Calu3 (cell line): ENCODE results near the gene EVC2. TPM values are rescaled to one million over a fixed set of nuclear protein-coding genes. Genes with fewer than 3 reads are reported as not detected.

Experiments
- BruUV-seq: library from RNA; stranded (reverse); fragments of 400-500 nt; replicated peaks from 2 replicates; lab custom pipeline; 2021; lab: Mats Ljungman, UMichigan
- CTCF ChIA-PET: fragments of 300-600 bp; sonication (Branson Sonifier 250); formaldehyde crosslinking; loops from one replicate; lab custom pipeline; 2022; ENCODE audit warnings: antibody characterized with exemption; lab: Charles Lee
- DNase-seq: peaks from one replicate; pipeline ENCODE4 v3.0.0; 2022
- H3K27ac Mint-ChIP-seq: one replicate; pipeline ENCODE4 v1.8.0; 2022; ENCODE audit warnings: mixed read lengths; ENCODE audit not compliant: unreplicated experiment
- H3K27me3 Mint-ChIP-seq: one replicate; pipeline ENCODE4 v1.8.0; 2022; ENCODE audit warnings: mixed read lengths; ENCODE audit not compliant: unreplicated experiment
- H3K36me3 Mint-ChIP-seq: one replicate; pipeline ENCODE4 v1.8.0; 2022; ENCODE audit warnings: mild to moderate bottlenecking, moderate library complexity, mixed read lengths; ENCODE audit not compliant: insufficient read depth, unreplicated experiment
- H3K4me1 Mint-ChIP-seq: one replicate; pipeline ENCODE4 v1.8.0; 2022; ENCODE audit warnings: mild to moderate bottlenecking, low read depth, mixed read lengths; ENCODE audit not compliant: unreplicated experiment
- H3K4me3 Mint-ChIP-seq: one replicate; pipeline ENCODE4 v1.8.0; 2022; ENCODE audit warnings: mild to moderate bottlenecking, low read depth, moderate library complexity, mixed read lengths; ENCODE audit not compliant: unreplicated experiment
- H3K9me3 Mint-ChIP-seq: one replicate; pipeline ENCODE4 v1.8.0; 2022; ENCODE audit warnings: low read depth, mixed read lengths; ENCODE audit not compliant: unreplicated experiment
- CTCF ChIP-seq: fragments of 200-600 bp; IDR thresholded peaks from one replicate; pipeline ENCODE4 v1.8.0; 2022; ENCODE audit warnings: antibody characterized with exemption; ENCODE audit not compliant: unreplicated experiment
- intact Hi-C: fragments of 100-400 bp; cut with micrococcal nuclease; formaldehyde crosslinking; loops from one replicate; pipeline ENCODE4 v1.10.0; 2022; ENCODE audit not compliant: unreplicated experiment
- total RNA-seq: library from RNA; stranded (reverse); gene quantifications from 2 replicates; pipeline ENCODE4 v1.2.3, GENCODE V29; 2022

The EVC2 gene
- total RNA-seq, 1 experiment from 2014 or later, result not detected

- no peak for TF ChIP-seq CTCF
- BruUV-seq, result no TSS peak
- Mint-ChIP-seq H3K27me3 (no peaks in the 10 kb centered on the region), H3K4me1 (no peaks in the 10 kb centered on the region), H3K36me3 (no peaks in the 10 kb centered on the region), H3K27ac (no peak overlapping the region), H3K9me3 (peaks cover 12% of the 10 kb centered on the region), H3K4me3 (no peak overlapping the region)
- DNase-seq, result no peak
- CTCF ChIA-PET, result no interaction called here
- intact Hi-C loops, result no loop called here
Measured at GRCh38 chr4:5545271-5545670, 163.1 kb downstream of the EVC2 start.

- no peak for TF ChIP-seq CTCF
- Mint-ChIP-seq H3K4me3 (no peak overlapping the region), H3K9me3 (peaks cover 7% of the 10 kb centered on the region), H3K4me1 (no peaks in the 10 kb centered on the region), H3K36me3 (no peaks in the 10 kb centered on the region), H3K27me3 (no peaks in the 10 kb centered on the region), H3K27ac (no peak overlapping the region)
- no peak for DNase-seq
- CTCF ChIA-PET, result no interaction called here
- BruUV-seq, result no TSS peak
- intact Hi-C loops, result no loop called here
Measured at GRCh38 chr4:5544762-5545161, 163.6 kb downstream of the EVC2 start.

GRCh38 chr4:5543681-5544080, 164.7 kb downstream of the EVC2 start:
- Mint-ChIP-seq H3K27ac (no peak overlapping the region), H3K27me3 (no peaks in the 10 kb centered on the region), H3K36me3 (no peaks in the 10 kb centered on the region), H3K9me3 (peaks cover 8% of the 10 kb centered on the region), H3K4me3 (no peak overlapping the region), H3K4me1 (no peaks in the 10 kb centered on the region)
- TF ChIP-seq CTCF, result no peak
- no peak for DNase-seq
- intact Hi-C loops, result no loop called here
- CTCF ChIA-PET, result no interaction called here
- no TSS peak for BruUV-seq

- Mint-ChIP-seq H3K4me1 (no peaks in the 10 kb centered on the region), H3K27me3 (no peaks in the 10 kb centered on the region), H3K9me3 (peaks cover 15% of the 10 kb centered on the region), H3K27ac (no peak overlapping the region), H3K36me3 (no peaks in the 10 kb centered on the region), H3K4me3 (no peak overlapping the region)
- no TSS peak for BruUV-seq
- intact Hi-C loops, result no loop called here
- no peak for TF ChIP-seq CTCF
- CTCF ChIA-PET, result no interaction called here
- DNase-seq, result no peak
Measured at GRCh38 chr4:5541169-5541568, 167.2 kb downstream of the EVC2 start.
